Hematopoietic multipotent progenitor cell treated with erythropoietin and hydrocortisone succinate and interleukin-3 and kit ligand, for 6 days (in vitro differentiated cells): ENCODE data around the gene C6orf52.

Experiments used
- DNase-seq: peaks from one replicate; pipeline ENCODE4 v3.0.0-alpha.2; 2015

C6orf52 gene

DNA sequence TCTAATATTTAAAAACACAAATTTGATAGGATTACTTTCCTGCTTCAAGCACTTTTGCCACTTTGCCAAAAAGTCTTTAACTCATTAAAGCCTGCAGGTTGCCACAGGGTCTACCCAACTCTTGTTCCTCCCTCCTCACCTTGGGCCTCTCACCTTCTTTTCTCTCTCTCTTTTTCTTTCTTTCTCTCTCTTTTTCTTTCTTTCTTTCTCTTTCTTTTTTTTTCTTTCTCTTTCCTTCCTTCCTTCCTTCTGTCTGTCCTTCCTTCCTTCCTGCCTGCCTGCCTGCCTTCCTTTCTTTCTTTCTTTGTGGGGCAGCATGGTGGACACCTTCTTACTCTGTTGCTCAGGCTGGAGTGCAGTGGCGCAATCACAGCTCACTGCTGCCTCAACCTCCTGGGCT is 50.2 kb downstream of the C6orf52 start:
- DNase-seq = no peak

DNA sequence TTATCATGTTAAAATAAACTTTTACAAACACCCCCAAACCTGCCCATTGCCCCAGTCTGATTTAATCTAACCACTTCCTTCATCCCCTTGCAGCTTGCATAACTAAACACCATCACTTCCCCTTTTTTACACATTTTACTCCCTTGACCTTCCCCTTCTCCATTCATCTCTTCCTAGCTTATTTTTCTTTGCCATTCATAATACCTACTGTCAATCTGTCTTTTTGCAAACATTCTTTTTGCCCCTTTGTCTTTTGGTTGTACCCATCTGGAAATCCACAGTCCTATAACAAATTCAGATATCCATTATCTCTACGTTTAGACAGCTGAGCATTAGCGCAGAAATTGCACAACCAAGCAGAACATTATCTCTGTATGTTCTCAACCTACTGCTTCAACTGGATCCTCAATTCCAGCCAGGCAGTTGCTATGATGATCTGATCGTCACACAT is 51.2 kb downstream of the C6orf52 start:
- DNase-seq = peak; percentile 81

DNA sequence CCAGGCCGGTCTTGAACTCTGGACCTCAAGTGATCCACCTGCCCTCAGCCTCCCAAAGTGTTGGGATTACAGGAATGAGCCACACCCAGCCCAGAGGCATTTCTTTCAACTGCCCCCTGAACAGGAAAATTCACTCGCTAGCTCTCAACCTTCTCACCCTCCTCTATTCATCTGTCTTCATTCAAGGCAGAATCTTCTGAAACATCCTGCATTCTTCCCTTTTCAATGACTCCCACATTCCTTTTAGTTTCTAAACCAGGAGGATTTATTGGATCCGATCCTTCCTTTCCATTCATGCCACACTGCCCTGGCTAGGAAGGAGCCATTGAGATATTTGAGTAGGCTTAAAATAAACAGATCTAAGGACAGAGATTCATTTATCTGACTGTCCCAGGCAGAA is 52.9 kb downstream of the C6orf52 start:
- DNase-seq = no peak

DNA sequence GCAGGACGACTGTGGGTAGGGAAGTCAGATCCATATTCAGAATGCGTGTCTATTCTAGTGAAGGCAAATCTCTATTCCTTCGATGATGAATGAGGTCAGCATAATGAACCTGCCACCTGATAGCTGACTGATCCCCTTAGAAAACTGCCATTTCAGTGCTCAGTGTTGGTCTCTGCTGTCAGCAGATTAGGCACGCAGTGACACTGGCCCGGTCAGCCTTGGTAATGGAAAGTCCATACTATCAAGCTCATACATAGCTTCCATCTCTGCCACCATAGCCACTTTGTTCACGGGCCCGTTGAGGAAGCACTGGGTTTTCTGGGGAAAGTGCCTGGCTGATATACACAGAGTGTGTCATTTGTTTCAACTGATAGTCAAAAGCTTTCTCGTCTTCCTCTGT is 54.0 kb downstream of the C6orf52 start:
- DNase-seq = peak; percentile 79

DNA sequence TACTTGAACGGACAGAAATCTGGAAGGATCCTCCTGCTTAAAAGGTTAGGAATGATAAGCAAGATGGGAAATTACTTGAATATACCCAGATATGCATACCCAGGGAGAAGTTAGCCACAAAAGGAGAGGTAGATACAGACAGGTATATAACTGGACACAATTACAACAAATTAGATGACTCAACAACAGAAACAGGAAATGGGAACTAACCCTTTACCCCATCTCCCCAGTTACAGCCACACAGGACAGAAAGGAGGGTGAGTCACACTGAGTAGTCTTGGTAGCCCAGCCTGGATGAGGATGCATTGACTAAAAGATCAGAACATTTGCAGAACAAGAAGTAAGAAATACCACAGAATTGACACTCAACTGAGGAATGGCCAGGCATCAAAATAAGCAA is 61.2 kb downstream of the C6orf52 start:
- peak; percentile 54 for DNase-seq

DNA sequence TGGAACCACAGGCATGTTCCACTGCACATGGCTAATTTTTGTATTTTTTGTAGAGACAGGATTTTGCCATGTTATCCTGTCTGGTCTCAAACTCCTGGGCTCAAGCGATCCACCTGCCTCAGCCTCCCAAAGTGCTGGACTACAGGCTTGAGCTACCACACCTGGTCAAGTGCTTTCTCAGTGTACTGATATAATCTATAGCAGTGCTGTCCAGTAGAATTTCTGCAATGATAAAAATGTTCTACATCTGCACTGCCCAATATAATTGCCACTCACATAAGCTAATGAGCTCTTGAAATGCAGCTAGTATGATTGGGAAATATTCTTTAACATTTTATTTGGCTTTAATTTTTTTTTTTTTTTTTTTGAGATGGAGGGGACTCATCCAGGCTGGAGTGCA is 64.2 kb downstream of the C6orf52 start:
- no peak for DNase-seq

DNA sequence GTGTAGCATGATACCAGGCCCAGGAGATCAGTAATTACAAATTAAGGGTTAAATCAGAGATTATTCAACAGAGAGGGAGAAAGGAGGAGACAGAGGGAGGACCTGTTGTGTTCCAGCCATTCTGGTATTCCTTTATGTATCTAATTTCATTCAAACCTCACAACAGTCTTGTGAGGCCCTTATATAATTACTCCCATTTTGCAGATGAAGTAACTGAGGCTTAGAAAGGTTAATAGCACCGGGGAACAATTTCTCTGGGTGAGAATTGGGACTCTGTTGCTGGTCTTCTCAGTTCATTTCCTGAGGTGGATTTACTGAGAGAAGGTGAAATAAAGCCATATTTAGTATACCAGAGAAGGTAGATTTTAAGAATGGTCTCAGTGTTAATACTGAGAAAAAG is 66.6 kb downstream of the C6orf52 start:
- no peak for DNase-seq

DNA sequence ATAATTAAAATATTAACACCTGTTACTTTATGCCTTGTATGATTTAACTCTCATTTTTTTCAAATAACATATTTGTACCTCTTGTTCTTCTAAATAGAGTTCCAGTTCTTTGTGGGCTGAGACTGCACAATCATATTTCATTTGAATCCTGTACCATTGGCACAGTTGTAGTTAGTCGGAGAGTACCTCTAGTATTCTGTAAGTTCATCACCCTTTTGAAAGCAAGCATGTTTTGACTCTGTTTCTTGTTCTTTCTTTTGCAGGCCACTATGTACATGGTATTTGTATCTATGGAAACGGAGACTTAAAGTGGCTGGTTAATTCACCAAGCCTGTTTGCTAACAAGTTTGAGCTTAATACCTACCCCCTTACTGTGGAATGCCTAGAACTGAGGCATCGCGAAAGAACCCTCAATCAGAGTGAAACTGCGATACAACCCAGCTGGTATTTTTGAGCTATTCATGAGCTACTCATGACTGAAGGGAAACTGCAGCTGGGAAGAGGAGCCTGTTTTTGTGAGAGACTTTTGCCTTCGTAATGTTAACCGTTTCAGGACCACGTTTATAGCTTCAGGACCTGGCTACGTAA is 68.2 kb downstream of the C6orf52 start:
- no peak for DNase-seq

DNA sequence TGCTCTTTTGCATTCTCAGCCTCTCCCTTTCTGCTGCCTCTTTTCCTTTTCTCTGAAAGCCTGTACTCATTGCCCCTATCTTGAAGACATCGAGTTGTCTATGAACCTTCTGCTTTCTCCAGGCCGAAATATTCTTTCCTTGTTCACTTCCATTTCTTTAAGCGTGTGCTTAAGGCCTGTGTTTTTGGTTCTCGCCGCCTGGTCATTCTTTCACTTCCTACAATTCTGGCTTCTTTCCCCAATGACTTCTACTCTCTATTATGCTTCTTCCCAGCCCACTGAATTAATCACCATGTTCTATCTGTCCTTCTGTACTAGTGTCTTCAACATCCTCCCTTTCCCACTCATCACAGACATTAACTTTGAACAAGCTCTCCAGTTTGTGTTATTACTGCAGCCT is 69.6 kb downstream of the C6orf52 start:
- DNase-seq = no peak

DNA sequence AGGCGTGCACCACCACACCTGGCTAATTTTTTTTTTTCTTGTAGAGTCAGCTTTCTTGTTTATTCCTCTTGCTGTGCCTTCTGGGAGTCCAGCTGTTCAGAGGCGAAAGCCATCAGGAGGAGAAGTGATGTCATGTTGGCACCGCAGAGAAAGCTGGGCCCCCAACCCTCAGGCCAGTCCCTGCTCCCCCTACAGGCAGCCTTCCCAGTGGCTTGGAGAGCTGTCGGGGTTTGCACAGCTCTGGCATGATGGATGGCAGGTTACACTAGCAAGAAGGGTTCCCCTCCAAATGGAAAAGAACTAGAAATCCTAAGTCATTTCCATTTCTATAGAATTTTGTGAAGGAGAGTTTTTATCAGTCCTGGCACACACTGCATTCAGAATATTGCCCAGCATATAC is 72.6 kb downstream of the C6orf52 start:
- DNase-seq = no peak
